NCI-H187 (cell line): ENCODE results near the gene RASAL2.
A peak's percentile ranks its signal among the peaks of the same experiment; 100 is the strongest.
"Not testable (repeated sequence)": the region's sequence is repeated elsewhere in the genome, so short reads cannot be mapped to it uniquely, and the experiment has no call there.

Source experiments
- DNase-seq, 2 experiments: peaks; one replicate each; lab custom pipeline; 2025; lab: John Stamatoyannopoulos, UW

RASAL2 gene

DNA sequence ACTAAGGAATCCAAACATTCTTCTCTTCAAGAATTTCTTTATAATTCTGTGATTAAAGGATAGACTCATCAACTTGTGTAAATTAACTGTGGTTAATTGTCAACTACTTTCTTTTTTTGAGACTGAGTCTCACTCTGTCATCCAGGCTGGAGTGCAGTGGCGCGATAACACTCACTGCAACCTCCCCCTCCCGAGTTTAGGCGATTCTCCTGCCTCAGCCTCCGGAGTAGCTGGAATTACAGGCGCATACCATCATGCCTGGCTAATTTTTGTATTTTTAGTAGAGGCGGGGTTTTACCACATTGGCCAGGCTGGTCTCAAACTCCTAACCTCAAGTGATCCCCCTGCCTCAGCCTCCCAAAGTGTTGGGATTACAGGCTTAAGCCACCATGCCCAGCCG is 296.4 kb downstream of the RASAL2 start:
- DNase-seq, result not testable (repeated sequence)

DNA sequence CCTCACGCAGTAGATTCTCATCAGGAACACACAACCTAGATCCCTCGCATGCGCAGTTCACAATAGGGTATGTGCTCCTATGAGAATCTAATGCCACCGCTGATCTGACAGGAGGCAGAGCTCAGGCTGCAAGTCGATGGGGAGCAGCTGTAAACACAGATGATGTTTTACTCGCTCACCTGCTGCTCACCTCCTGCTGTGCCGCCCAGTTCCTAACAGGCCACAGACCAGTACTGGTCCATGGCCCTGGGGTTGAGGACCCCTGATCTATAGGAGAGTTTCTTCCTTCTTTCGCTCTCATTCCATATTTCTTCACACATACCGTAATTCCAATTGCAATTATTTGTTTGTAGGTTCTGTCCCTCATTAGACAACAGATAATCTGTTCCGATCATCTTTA is 299.5 kb downstream of the RASAL2 start:
- no peak for DNase-seq

DNA sequence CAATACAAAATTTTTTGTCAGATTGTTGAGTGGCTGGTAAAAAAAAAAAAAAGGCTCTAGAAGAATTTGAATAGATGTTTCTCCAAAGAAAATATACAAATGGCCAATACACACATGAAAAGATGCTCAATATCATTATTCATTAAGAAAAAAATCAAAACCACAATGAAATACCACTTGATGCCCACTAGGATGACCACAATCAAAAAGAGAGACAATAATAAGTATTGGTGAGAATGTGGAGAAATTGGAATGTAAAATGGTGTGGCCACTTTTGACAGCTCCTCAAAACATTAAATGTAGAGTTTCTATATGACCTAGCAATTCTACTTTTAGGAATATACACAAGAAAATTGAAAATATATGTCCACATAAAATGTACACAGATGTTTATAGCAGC is 302.9 kb downstream of the RASAL2 start:
- DNase-seq, result no peak

DNA sequence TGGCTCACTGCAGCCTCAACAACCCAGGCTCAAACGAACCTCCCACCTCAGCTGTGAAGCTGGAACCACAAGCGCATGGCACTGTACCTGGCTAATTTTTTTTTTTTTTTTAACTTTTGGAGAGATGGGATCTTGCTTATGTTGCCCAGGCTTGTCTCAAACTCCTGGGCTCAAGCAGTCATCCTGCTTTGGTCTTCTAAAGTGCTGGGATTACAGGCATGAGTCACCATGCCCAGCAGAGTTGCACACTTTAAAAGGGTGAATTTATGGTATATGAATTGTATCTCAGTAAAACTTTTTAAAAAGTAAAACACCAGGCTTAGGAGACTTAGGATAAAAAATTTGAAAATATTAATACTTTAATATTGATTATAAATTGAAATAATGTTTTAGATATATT is 303.8 kb downstream of the RASAL2 start:
- DNase-seq, result no peak

DNA sequence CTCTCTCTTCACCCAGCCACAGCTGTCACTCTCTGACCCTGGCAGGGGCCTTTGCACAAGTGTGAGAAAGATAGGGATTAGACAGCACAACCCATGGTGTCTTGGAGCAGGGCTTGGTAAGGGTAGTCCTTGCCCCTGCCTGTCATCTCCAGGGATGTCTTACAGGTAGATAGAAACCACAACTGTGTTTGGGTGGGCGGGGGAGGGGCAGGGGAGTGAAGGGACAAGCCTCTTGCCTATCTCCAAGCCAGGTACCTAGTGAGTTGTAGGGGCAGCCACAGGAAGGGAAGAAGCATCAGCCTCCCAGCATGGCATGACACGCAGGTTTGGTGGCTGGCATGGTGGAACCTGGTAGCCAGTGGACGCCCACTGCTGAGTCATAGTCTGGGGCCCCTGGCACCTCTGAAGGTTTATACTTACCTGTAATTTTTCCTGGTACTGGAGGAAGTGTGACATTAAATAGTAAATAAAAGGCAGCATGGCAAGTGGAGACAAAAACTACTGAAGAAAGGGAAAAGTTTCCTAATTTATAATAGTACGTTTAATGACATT is 305.3 kb downstream of the RASAL2 start:
- DNase-seq, result no peak

DNA sequence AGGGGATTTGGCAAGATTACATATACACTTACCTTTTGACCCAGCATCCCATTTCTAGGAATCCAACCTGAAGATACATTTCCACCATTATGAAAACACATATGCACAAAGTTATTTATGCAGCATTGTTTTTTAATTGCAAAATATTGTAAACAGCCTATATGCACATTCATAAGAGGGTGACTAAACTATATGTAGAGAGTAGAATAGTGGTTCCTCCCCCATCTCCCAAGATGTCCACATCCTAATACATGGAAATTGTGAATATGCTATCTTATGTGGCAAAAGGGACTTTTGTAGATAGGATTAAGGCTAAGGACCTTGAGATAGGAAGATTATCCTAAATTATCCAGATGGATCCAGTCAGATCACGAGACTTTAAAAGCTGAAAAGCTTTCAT is 311.2 kb downstream of the RASAL2 start:
- no peak for DNase-seq

DNA sequence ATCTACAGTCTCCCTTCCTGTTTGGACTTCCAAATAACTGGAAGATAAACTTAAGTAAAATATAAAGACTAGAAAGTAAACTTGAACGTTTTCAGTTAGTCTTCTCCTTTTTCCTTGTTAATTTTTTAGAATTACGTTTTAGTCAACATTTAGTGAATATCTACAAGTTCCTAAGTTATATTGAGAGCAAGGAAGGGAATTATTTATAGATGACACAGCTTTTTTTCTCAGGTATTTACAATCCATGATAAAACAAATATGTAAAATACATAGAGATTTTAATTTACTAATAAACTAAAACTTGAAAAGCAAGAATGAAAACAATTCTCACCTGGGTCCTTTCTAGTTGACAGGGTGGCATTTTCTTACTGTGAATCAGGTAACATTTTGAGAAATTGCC is 313.3 kb downstream of the RASAL2 start:
- no peak for DNase-seq

DNA sequence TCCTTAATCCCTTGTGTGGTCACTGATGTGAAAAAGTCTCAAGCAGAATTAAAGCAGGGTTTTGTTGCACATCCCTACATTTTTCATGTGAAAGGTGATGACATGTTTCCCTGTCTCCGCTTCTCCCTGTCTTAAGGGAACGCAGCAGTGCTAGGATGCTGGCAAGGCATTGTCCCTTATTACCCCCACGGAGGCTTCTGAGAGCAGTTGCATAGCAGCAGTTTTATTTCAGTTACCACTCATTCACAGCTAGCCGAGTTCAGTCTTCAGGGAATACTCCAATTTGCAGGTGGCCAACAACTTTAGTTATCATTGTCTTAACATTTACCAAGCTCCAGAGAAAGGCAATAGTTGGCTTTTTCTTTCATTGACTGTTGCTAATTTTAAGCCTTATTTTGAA is 313.8 kb downstream of the RASAL2 start:
- DNase-seq, result peak in 1 of 2 experiments; percentile 14

DNA sequence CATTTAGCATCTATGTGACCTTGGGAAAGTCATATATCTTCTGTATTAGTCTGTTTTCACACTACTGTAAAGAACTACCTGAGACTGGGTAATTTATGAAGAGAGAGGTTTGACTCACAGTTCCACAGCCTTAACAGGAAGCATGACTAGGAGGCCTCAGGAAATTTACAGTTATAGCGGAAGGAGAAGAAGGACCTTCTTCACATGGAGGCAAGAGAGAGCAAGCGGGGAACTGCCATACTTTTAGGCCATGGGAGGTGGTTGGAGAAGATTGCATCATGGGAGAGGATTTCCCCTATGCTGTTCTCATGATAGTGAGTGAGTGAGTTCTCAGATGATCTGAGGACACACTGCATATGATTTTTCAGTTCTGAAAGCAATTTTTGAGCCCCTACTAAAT is 315.0 kb downstream of the RASAL2 start:
- no peak for DNase-seq

DNA sequence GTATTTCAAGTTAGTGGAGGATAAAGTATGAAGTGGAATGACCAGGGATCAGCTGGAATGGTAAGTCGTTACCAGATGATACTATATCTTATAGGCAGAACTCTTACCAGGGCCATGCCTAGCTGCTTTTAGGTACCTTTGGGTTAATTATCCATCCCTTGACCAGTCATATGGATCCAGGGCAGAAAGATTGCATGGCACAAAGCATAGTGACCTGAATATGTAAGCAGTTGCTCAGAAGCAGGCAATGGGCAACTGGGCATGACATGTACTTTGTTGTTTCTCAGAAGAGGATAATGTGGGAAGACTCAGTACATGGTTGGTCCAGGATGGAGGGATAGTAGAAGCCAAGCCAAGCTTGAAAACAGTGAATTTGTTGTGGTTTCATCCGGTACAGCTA is 315.6 kb downstream of the RASAL2 start:
- no peak for DNase-seq

DNA sequence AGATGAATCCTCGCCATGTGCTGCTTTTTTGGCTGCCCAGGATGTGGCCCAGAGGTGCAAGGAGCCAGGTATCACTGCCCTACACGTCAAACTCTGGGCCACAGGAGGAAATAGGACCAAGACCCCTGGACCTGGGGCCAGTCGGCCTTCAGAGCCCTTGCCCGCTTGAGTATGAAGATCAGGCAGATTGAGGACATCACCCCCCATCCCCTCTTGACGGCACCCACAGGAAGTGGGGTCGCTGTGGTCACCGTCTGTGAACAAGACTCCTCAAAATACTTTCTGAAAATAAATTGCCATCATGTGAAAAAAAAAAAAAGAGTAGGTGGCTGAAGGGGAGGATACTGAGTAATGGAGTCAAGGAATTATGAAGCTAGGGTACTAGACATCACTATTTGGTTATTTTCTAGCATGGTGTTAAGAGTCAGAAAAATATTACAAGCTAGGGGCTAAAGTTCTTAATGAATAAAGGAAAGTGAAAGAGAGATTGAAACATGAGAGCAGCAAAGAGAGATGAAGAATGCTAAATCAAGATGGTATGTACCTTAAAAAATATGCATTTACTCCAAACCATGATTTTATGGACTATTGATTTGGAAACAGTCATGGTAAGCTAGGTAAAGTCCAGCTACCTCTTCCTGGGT is 318.0 kb downstream of the RASAL2 start:
- DNase-seq, result no peak

DNA sequence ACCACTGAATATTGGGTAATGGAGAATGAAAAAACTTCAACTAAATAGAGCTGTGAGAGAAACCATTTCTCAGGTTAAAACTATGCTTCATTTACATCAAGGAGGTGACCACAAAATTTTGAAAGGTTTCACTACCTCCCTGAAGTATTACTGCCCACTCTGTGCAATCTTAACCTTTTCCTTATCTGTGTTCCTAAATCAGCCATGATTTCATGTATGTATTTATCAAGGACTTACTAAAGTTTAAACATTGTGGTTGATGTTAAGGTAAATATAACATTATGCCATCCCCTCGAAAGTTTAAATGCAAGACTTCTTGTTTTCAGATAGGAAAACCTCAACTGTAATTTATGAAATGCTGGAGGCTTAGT is 318.5 kb downstream of the RASAL2 start:
- no peak for DNase-seq

DNA sequence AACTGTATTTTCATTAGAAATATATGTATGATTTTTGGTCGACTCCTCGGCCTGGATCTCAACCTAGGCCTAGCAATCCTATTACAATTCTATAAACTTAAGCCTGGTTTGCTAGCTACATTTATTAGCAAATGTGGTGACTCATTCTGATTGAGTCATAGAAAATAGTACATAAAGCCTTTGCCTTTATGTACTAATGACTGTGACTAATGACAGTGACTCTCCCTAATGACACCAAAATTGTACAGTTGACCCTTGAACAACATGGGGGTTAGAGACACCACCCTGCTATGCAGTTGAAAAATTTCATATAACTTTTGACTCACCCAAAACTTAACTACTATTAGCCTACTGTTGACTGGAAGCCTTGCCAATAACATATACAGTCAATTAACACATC is 324.0 kb downstream of the RASAL2 start:
- no peak for DNase-seq

DNA sequence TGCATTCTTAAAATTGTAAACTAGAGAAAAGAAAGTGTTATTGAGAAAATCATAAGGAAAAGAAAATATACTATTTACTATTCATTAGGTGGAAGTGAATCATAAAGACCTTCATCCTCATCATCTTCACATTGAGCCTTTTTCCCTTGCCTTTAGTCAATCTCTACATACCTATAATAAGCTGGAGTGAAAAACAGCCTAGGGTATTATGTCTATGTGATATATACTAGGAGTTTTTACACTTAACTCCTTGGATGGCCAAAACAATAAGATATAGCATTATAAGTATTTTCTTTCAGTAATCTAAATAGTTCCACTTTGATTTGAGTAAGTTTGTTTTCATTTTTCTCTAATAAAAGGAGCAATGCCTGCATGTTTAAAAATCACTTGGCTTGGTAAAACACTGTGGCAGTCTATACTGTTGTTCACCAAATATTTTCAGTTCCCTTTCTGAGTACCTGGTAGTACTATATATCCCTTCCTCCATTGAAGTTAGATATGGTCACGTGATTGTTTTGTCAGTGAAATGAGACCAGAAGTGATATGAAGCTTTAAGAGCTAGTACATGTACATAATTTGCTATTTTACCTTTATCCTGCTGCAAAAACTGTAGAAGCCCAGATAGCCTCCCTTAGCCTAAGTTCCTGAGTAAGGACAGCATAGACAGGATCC is 324.5 kb downstream of the RASAL2 start:
- DNase-seq, result no peak

DNA sequence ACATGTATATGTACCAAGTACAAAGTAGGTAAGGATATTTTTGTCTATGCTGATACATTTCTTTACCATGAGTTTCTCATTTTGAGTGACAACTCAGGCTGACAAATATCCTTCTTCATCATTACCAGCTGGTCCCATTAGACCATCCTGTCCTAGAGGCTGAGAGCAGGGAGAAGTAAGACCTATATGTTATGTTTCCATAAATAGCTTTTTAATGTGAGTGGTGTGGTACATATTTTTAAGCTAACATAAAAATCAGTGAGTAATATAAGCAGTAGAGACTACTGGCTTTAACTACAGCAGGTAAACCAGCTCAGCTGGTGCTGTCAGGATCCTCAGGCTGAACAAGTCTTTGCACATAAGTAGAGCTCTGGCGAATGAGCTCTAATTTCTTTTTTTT is 340.5 kb downstream of the RASAL2 start:
- DNase-seq, result no peak

DNA sequence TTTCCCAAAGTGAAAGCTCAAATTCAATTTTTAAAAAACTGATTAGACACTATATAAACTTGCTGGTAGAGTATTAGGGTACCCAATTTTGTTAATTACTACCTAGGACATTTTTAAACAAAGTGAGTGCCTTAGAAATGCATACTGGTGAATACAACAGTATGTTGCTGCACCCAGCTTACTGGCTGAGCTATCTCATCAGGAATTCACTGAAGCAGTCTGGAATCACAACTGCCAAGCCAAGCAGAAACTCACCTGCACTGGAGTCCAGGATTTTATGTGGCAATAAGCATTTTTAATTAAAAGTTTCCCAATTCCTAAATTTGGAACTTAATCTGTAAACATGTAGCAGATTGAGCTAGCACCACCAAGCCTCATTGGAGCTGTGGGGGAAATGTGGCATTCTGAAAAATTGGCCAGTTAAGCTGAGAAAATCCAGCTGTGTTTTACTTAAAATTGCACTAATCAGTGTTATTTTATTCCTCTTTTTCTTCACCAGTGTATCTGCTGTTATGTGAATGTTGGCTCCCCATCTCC is 341.1 kb downstream of the RASAL2 start:
- DNase-seq, result no peak

DNA sequence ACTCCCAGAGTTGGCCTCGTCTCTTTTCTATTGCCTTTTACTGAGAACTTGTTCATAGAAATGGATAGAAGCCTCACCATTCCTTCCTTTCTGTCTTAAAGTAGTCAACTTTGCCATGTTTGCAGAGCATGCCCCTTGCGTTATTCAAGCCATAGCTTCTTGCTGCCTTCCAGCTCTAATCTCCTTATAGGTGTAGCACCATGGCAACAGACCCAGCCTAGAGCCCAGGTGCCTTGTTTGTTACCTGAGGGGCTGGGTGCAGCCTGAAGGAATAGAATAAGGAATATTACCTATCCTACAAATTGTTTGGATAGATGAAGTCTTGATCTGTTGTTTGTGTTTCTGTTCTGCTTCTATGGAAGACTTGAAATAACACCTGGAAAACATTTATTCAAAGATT is 343.0 kb downstream of the RASAL2 start:
- DNase-seq, result no peak

DNA sequence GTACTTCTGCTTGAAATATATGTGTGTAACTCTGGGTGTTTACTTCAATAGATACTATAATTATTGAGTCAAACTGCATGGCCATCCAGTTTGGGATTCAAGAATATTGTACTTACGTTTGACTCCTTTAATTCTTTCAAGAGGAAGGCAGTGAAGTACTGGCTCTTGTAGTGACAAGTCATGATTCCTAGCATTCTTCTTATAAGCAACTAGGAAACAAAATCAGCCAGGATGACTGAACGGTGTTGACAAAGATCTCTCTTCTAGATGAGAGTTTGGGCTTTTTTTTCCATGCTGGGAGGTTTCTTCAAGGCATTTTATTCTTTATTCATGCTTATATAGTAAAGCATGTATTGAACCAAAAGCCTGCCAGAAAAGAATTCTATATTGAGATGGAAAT is 344.5 kb downstream of the RASAL2 start:
- DNase-seq, result no peak

DNA sequence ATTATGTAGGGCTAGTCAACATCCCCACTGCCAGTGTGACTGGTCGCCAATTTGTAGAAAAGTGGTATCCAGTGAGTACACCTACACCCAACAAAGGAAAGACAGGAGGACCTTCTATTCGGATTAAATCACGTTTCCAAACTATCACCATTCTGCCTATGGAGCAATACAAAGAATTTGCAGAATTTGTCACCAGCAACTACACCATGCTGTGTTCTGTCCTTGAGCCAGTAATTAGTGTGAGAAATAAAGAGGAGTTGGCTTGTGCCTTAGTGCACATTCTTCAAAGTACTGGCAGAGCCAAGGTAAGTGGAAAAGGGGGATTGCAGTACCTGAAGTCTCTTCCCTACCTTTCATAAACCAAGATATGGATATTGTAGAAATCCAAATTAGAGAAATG is 349.0 kb downstream of the RASAL2 start:
- DNase-seq, result no peak

DNA sequence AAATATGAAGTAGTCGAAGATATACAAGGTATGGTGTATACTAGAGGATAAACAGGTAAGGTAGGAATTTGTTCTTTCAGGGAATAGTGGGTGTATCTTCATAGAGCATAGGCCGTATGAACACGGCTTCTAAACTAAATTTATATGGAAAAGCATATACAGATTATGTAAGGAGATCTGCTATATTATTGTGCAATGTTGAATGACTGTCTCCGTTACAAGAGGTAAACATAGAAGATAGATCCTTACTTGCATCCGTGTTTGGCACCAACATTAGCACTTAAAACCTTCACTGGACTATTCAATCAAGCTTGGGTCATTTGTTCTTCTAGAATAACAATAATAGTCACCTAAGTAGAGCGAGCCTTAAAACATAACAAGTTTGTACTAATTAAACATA is 357.0 kb downstream of the RASAL2 start:
- DNase-seq, result no peak

DNA sequence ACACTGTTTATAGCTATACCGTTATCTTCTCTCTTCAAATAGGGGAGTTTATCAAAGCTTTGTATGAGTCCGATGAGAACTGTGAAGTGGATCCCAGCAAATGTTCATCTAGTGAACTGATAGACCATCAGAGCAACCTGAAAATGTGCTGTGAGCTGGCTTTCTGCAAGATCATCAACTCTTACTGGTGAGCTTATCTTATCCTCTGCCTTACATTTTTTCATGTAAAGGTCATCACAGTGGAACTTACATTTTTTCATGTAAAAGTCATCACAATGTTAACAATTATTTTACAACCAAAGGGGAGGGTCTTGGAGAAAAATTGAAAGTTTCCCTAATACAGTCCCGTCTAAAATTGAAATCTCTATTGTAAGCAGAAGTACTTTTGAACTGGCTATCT is 357.6 kb downstream of the RASAL2 start:
- DNase-seq, result no peak

DNA sequence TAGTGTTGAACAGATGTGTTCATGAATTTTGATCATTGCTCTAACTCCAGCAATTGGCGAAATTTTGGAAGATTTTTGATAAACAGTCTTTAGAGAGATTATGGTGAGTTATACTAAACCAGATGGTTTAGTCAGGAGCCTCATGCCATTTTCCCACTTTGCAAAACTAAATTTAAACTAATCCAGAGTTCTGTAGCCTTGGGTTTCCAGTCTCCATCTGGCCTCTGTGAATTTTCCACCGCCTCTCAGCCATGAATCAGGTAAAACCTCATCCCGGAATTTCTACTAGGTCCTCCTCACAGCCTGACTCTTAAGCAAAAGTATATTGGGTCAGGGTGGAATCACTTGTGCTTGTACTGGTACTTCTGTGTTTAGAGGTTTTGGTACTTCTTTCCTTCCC is 358.1 kb downstream of the RASAL2 start:
- no peak for DNase-seq

DNA sequence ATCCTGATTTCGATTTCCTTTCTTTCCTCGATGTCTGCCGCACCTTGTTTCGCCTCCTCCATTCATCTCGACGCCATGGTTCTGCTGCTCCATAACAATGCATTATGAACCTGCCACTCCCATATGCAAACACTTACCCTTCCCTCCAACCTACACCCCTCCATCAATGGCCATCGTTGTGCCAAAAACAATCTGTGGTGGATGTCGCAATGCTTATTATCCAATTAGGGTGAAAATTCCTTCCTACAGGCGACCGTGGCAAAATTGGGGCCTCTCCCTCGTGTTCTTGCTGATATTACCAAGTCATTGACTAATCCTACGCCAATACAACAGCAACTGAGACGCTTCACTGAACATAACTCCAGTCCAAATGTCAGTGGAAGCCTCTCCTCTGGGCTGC is 362.6 kb downstream of the RASAL2 start:
- DNase-seq, result no peak

DNA sequence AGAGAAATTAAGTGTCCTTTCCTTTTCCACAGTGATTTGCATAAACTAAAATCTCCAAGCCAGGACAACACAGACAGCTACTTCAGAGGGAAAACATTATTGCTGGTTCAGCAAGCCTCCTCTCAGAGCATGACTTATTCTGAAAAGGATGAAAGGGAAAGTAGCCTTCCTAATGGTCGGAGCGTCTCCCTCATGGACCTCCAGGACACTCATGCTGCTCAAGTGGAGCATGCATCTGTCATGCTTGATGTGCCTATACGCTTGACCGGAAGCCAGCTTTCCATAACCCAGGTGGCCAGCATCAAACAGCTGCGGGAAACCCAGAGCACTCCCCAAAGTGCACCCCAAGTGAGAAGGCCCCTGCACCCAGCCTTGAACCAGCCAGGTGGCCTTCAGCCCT is 363.7 kb downstream of the RASAL2 start:
- peak in 1 of 2 experiments; percentile 66 for DNase-seq
